ENCODE data around the gene TBK1.

The TBK1 gene

DNA sequence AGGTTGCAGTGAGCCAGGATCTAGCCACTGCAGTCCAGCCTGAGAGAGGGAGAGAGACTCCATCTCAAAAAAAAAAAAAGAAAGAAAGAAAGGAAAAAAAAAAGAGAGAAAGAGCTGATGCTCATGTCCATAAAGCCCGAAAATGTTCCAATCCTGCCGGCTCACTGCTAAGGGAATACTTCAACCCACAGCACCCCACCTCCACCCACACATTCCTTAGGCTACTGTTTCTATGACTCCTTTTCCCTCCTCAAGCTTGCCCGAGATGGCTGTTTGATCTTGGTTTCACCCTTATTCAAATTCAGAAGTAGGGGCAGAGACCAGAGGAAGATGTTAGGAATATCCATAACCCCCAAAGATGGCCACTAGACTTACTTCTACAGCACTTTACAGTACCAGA, 98.8 kb downstream of the TBK1 start:
- DNase-seq = no peak

DNA sequence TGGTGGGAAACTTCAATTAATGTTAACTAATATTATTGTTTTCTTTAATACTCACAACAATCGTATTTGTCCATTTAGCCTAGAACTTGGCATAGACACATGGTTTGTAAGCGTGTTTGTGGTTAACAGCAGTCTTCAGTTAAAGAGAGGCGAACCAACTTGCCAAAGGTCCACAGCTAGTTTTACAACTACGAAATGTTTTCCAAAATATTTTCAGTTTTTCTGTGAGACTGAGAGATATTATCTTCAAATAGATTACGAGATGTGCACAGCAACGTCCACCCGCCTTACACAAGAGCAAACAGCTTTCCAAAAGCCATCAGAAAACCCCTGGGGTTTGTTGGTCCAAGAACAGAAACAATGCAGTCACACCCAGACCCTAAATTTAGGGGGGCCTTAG, 99.8 kb downstream of the TBK1 start:
- DNase-seq = no peak

All from NCI-H526 (cell line).